NCI-H748 (cell line): ENCODE measurements around the gene SMYD3.

Experiments used
- DNase-seq: peaks from one replicate; lab custom pipeline; 2025; ENCODE audit not compliant: unreplicated experiment; lab: John Stamatoyannopoulos, UW

The SMYD3 gene

GRCh38 chr1:245710961-245711903 is 795.8 kb downstream of the SMYD3 start:
- DNase-seq: no peak

GRCh38 chr1:245707941-245708340 is 799.1 kb downstream of the SMYD3 start:
- DNase-seq: no peak

- no peak for DNase-seq
These were observed 802.3 kb downstream of the SMYD3 start for GRCh38 chr1:245704765-245705164.

- DNase-seq: no peak
These were observed 802.7 kb downstream of the SMYD3 start for GRCh38 chr1:245704341-245704740.

GRCh38 chr1:245702346-245702745 is 804.7 kb downstream of the SMYD3 start:
- DNase-seq: no peak

- DNase-seq: no peak
These were observed 805.4 kb downstream of the SMYD3 start for GRCh38 chr1:245701631-245702030.

- DNase-seq: no peak
These were observed 806.4 kb downstream of the SMYD3 start for GRCh38 chr1:245700631-245701030.
